A673 (cell line): ENCODE measurements around the gene PGA3.
"Not testable (repeated sequence)": the region's sequence is repeated elsewhere in the genome, so short reads cannot be mapped to it uniquely, and the experiment has no call there.

Source experiments
- EZH2 ChIP-seq: fragments of 200-600 bp; sonication (generic); IDR thresholded peaks from 2 replicates; pipeline ENCODE4 v1.6.1; 2017; ENCODE audit warnings: borderline replicate concordance, low read depth, mild to moderate bottlenecking, mixed read lengths, antibody characterized with exemption, low read length; ENCODE audit not compliant: poor library complexity, severe bottlenecking
- TF ChIP-seq, protein P1 (sequence below): fragments of 300-800, 200-600 bp; sonication (generic); conservative IDR thresholded peaks from 2 replicates; pipeline ENCODE4 v1.5.1; 2017; ENCODE audit warnings: low read depth, mild to moderate bottlenecking, antibody characterized with exemption, low read length, moderate library complexity, mixed read lengths

DNA sequence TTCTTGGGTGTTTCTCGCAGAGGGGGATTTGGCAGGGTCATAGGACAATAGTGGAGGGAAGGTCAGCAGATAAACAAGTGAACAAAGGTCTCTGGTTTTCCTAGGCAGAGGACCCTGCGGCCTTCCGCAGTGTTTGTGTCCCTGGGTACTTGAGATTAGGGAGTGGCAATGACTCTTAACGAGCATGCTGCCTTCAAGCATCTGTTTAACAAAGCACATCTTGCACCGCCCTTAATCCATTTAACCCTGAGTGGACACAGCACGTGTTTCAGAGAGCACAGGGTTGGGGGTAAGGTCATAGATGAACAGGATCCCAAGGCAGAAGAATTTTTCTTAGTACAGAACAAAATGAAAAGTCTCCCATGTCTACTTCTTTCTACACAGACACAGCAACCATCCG, 37.5 kb upstream of the PGA3 start:
- TF ChIP-seq, protein P1, sequence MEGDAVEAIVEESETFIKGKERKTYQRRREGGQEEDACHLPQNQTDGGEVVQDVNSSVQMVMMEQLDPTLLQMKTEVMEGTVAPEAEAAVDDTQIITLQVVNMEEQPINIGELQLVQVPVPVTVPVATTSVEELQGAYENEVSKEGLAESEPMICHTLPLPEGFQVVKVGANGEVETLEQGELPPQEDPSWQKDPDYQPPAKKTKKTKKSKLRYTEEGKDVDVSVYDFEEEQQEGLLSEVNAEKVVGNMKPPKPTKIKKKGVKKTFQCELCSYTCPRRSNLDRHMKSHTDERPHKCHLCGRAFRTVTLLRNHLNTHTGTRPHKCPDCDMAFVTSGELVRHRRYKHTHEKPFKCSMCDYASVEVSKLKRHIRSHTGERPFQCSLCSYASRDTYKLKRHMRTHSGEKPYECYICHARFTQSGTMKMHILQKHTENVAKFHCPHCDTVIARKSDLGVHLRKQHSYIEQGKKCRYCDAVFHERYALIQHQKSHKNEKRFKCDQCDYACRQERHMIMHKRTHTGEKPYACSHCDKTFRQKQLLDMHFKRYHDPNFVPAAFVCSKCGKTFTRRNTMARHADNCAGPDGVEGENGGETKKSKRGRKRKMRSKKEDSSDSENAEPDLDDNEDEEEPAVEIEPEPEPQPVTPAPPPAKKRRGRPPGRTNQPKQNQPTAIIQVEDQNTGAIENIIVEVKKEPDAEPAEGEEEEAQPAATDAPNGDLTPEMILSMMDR, result not testable (repeated sequence)
- TF ChIP-seq EZH2, result not testable (repeated sequence)
